Parathyroid adenoma (tissue), 2 donors: Measurements from ENCODE around the gene RPS3.

ENCODE experiments used
- H2AFZ ChIP-seq: fragments of 300-600 bp; sonication (generic); one replicate; pipeline ENCODE4 v1.7.0; 2017; ENCODE audit warnings: antibody characterized with exemption, mild to moderate bottlenecking
- H3K27ac ChIP-seq: fragments of 300-600 bp; sonication (generic); one replicate; pipeline ENCODE4 v1.7.0; 2017
- H3K27me3 ChIP-seq: fragments of 300-600 bp; sonication (generic); one replicate; pipeline ENCODE4 v1.7.0; 2017; ENCODE audit warnings: low read length; ENCODE audit not compliant: control insufficient read depth, insufficient read depth
- H3K36me3 ChIP-seq: fragments of 300-600 bp; sonication (generic); one replicate; pipeline ENCODE4 v1.7.0; 2017; ENCODE audit warnings: low read length; ENCODE audit not compliant: control insufficient read depth, insufficient read depth
- H3K4me1 ChIP-seq: fragments of 300-600 bp; sonication (generic); one replicate; pipeline ENCODE4 v1.7.0; 2017; ENCODE audit warnings: control low read depth
- H3K4me2 ChIP-seq: fragments of 300-600 bp; sonication (generic); one replicate; pipeline ENCODE4 v1.7.0; 2017; ENCODE audit warnings: low read length
- H3K4me3 ChIP-seq: fragments of 300-600 bp; sonication (generic); one replicate; pipeline ENCODE4 v1.7.0; 2017; ENCODE audit warnings: low read depth, low read length
- H3K79me2 ChIP-seq: fragments of 300-600 bp; sonication (generic); one replicate; pipeline ENCODE4 v1.7.0; 2017; ENCODE audit warnings: control low read depth
- H3K9ac ChIP-seq: fragments of 300-600 bp; sonication (generic); one replicate; pipeline ENCODE4 v1.7.0; 2017; ENCODE audit warnings: mild to moderate bottlenecking
- H3K9me3 ChIP-seq: fragments of 300-600 bp; sonication (generic); one replicate; pipeline ENCODE4 v1.7.0; 2017; ENCODE audit warnings: low read length; ENCODE audit not compliant: control insufficient read depth
- TF ChIP-seq, protein P1 (sequence below): fragments of 300-600 bp; sonication (generic); IDR thresholded peaks from one replicate; pipeline ENCODE4 v1.7.0; 2017; ENCODE audit warnings: antibody characterized with exemption, mild to moderate bottlenecking
- donor health status: primary hyperparathyroidism.

RPS3 gene

GRCh38 chr11:75386942-75387630 is 12.2 kb upstream of the RPS3 start:
- Histone ChIP-seq H3K27me3 (no peaks in the 10 kb centered on the region), H3K9ac (no peak overlapping the region), H3K4me1 (no peaks in the 10 kb centered on the region), H3K4me3 (no peak overlapping the region), H3K27ac (no peak overlapping the region), H3K79me2 (no peaks in the 10 kb centered on the region), H3K36me3 (no peaks in the 10 kb centered on the region), H2AFZ (no peak overlapping the region), H3K4me2 (no peak overlapping the region), H3K9me3 (no peaks in the 10 kb centered on the region)
- TF ChIP-seq, protein P1, sequence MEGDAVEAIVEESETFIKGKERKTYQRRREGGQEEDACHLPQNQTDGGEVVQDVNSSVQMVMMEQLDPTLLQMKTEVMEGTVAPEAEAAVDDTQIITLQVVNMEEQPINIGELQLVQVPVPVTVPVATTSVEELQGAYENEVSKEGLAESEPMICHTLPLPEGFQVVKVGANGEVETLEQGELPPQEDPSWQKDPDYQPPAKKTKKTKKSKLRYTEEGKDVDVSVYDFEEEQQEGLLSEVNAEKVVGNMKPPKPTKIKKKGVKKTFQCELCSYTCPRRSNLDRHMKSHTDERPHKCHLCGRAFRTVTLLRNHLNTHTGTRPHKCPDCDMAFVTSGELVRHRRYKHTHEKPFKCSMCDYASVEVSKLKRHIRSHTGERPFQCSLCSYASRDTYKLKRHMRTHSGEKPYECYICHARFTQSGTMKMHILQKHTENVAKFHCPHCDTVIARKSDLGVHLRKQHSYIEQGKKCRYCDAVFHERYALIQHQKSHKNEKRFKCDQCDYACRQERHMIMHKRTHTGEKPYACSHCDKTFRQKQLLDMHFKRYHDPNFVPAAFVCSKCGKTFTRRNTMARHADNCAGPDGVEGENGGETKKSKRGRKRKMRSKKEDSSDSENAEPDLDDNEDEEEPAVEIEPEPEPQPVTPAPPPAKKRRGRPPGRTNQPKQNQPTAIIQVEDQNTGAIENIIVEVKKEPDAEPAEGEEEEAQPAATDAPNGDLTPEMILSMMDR = no peak

- Histone ChIP-seq H3K79me2 (no peaks in the 10 kb centered on the region), H3K36me3 (no peaks in the 10 kb centered on the region), H3K4me2 (no peak overlapping the region), H2AFZ (no peak overlapping the region), H3K4me3 (no peak overlapping the region), H3K9ac (no peak overlapping the region), H3K27ac (no peak overlapping the region), H3K4me1 (no peaks in the 10 kb centered on the region), H3K9me3 (no peaks in the 10 kb centered on the region), H3K27me3 (no peaks in the 10 kb centered on the region)
- TF ChIP-seq, protein P1 = no peak
Measured at GRCh38 chr11:75387736-75388294, 11.5 kb upstream of the RPS3 start.

DNA sequence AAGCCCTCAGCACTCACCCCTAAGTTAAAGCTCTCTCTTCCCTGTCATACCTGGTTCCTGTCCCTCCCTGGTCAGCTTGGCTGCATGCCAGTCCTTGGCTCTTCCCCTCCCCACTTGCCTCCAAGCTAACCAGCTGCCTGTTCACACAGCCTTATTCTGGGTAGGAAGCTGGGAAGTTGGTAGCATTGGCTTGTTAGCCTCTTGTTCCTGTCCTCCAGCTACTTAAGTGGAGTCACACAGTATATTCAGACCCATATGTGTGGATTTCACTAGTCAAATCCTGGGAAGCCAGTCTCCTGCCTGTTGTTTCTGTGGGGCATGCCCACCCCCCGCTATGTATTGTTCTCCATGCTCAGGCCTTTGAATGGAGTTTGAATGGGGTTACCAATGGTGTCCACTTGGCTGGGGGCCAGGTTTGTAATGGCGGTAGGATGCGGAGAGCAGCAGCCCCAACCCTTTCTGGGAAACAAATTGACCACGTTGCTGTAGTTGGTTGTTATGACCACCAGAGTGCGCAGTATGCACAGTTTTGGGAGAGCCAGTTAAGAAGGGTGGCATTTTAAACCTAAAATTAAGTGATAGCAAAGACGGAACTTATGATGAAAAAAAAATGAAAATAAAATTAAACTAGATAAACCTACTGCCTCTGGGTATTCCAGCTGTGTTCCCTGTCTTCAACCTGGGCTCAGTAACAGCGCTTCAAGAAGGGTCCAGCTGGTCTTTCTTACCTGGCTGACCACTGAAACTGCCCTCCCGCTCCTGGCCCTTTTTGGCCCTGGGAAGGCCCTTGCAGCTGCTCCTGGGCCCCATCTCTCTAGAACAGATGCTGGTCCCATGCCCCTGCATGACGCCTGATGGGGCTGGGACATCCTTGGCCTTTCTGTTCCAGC is 10.7 kb upstream of the RPS3 start:
- Histone ChIP-seq H3K79me2 (no peaks in the 10 kb centered on the region), H3K27me3 (no peaks in the 10 kb centered on the region), H3K9ac (no peak overlapping the region), H3K4me2 (no peak overlapping the region), H3K4me1 (no peaks in the 10 kb centered on the region), H3K27ac (no peak overlapping the region), H3K4me3 (no peak overlapping the region), H2AFZ (no peak overlapping the region), H3K36me3 (no peaks in the 10 kb centered on the region), H3K9me3 (no peaks in the 10 kb centered on the region)
- TF ChIP-seq, protein P1 = peak; percentile 69

DNA sequence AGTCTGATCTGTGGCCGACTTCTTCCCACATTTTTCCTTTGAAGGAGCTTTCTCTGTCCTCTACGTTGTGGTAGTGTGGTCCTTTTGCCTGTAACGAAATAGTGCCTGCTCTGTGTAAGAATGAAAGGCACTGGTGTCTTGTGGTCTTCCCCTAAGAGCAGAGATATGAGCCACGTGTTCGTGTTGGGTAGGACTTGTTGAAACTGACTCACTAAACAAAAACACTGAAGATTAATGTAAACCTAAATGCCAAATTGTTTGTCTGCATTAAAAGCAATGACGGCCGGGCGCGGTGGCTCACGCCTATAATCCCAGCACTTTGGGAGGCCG is 10.1 kb upstream of the RPS3 start:
- no peak overlapping the region for H2AFZ ChIP-seq

More for the DNA sequence above, 10.1 kb upstream of the RPS3 start:
- H3K27me3 ChIP-seq = no peaks in the 10 kb centered on the region
- H3K79me2 ChIP-seq = no peaks in the 10 kb centered on the region
- no peak overlapping the region for H3K4me2 ChIP-seq
- H3K4me1 ChIP-seq = no peaks in the 10 kb centered on the region
- no peaks in the 10 kb centered on the region for H3K36me3 ChIP-seq
- no peak overlapping the region for H3K9ac ChIP-seq
- no peak overlapping the region for H3K27ac ChIP-seq
- H3K9me3 ChIP-seq = no peaks in the 10 kb centered on the region
- no peak overlapping the region for H3K4me3 ChIP-seq
- TF ChIP-seq, protein P1 = no peak
